Activated B cell treated with CpG ODN at 0.5 μM for 24 hours (primary cell): ENCODE data around the gene DLGAP1. TPM values are rescaled to one million over a fixed set of nuclear protein-coding genes. Genes with fewer than 3 reads are reported as not detected.

ENCODE experiments used
- ATAC-seq: fragments of 200-7000 bp; cut with Tn5 transposase; one replicate; pipeline ENCODE4 v1.10.0; 2021; ENCODE audit warnings: low read depth, mild to moderate bottlenecking, moderate library complexity
- CTCF ChIA-PET: fragments of 350-600 bp; sonication (Branson Sonifier 250); formaldehyde crosslinking; loops from one replicate; lab custom pipeline; 2021; ENCODE audit warnings: antibody characterized with exemption; lab: Charles Lee
- POLR2A ChIA-PET: fragments of 350-600 bp; sonication (Branson Sonifier 250); formaldehyde crosslinking; loops from one replicate; lab custom pipeline; 2021; ENCODE audit warnings: antibody characterized with exemption; lab: Charles Lee
- DNase-seq: peaks from one replicate; pipeline ENCODE4 v3.0.0; 2022
- H3K27ac Mint-ChIP-seq: one replicate; pipeline ENCODE4 v1.8.0; 2020; ENCODE audit warnings: mixed read lengths
- H3K27me3 Mint-ChIP-seq: one replicate; pipeline ENCODE4 v1.8.0; 2021; ENCODE audit warnings: mixed read lengths
- H3K36me3 Mint-ChIP-seq: one replicate; pipeline ENCODE4 v1.8.0; 2021; ENCODE audit warnings: low read depth, mixed read lengths
- H3K4me1 Mint-ChIP-seq: one replicate; pipeline ENCODE4 v1.8.0; 2021; ENCODE audit warnings: mixed read lengths
- H3K4me3 Mint-ChIP-seq: one replicate; pipeline ENCODE4 v1.8.0; 2020; ENCODE audit warnings: mild to moderate bottlenecking, mixed read lengths
- H3K9me3 Mint-ChIP-seq: one replicate; pipeline ENCODE4 v1.8.0; 2020; ENCODE audit warnings: mixed read lengths
- CTCF ChIP-seq: fragments of 200-600 bp; IDR thresholded peaks from one replicate; pipeline ENCODE4 v1.8.0; 2022; ENCODE audit warnings: antibody characterized with exemption, mild to moderate bottlenecking
- intact Hi-C: fragments of 100-400 bp; cut with micrococcal nuclease; formaldehyde crosslinking; loops from one replicate; pipeline ENCODE4 v1.15.1; 2024
- total RNA-seq: library from RNA; stranded (reverse); gene quantifications from 2 replicates; pipeline ENCODE4 v1.2.3, GENCODE V29; 2022

The DLGAP1 gene
- total RNA-seq, 1 donor from 2014 or later = 0.18 TPM

DNA sequence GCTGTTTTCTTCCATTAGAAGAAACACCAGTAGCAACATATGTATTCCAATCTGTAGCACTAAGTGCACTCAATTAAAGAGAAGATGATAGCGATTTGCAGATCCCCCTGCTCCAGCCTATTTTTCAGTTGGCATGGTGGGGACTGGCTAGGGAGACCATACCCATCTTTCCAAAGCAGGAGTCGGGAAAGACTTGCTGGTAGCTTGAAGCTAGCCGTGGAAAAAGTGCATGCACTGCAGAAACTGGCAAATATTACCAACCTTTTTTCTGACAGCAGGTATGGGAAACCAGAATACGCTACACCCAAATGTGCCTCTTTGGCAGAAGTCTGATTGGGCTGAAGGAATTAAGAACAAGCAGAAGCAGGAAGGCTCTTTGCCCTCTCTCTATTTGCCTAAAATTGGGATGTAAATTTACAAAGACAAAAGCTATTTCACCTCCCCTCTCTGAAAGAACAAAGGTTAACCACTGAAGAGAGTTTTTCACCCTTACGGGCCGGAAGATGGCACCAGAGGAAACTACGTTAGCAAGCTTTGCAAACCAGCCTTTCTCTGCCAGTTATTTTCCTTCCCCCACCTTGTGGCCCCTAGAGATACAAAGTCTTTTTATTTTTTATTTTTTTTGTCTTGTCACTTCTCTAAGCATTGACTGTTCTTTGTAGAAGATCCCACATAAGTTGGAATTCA lies 273.1 kb downstream of the DLGAP1 start:
- Mint-ChIP-seq H3K4me1 (no peaks in the 10 kb centered on the region), H3K36me3 (no peaks in the 10 kb centered on the region), H3K27ac (no peak overlapping the region), H3K4me3 (no peak overlapping the region), H3K9me3 (peaks cover 8% of the 10 kb centered on the region), H3K27me3 (no peaks in the 10 kb centered on the region)
- DNase-seq (no peak), ATAC-seq (no peak)
- ChIA-PET POLR2A (no interaction called here), CTCF (no interaction called here)
- intact Hi-C loops = no loop called here
- no peak for TF ChIP-seq CTCF

DNA sequence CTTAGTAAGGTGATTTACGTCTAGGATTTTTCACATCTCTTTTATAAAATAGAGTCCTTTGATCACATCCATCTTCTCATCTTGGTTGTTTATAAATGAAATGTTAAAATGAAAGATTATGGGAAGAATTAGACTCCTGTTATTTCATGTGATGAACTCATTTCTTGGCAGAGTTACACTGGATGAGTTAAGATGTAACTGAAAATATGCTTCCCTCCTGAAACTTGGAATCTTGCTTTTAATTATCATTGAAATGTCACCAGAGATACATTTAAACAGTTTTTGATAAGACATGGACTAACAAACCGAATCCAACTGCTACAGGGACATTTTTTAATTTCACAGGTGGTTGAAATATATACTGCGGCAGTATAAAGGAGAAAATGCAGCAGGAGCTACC lies 274.0 kb downstream of the DLGAP1 start:
- Mint-ChIP-seq H3K36me3 (no peaks in the 10 kb centered on the region), H3K4me1 (no peaks in the 10 kb centered on the region), H3K4me3 (no peak overlapping the region), H3K9me3 (peaks cover 6% of the 10 kb centered on the region), H3K27ac (no peak overlapping the region), H3K27me3 (no peaks in the 10 kb centered on the region)
- POLR2A ChIA-PET = no interaction called here
- ATAC-seq (no peak), DNase-seq (no peak)
- TF ChIP-seq CTCF = no peak
- CTCF ChIA-PET = no interaction called here
- intact Hi-C loops = no loop called here

GRCh38 chr18:4172196-4173100 lies 282.7 kb downstream of the DLGAP1 start:
- intact Hi-C loops = no loop called here
- POLR2A ChIA-PET = no interaction called here
- no peaks in the 10 kb centered on the region for H3K36me3 Mint-ChIP-seq
- no peak overlapping the region for H3K27ac Mint-ChIP-seq
- TF ChIP-seq CTCF = no peak
- CTCF ChIA-PET = no interaction called here
- H3K4me3 Mint-ChIP-seq = no peak overlapping the region
- ATAC-seq = no peak
- H3K27me3 Mint-ChIP-seq = no peaks in the 10 kb centered on the region
- no peaks in the 10 kb centered on the region for H3K4me1 Mint-ChIP-seq
- no peak for DNase-seq
- H3K9me3 Mint-ChIP-seq = peaks cover 11% of the 10 kb centered on the region

DNA sequence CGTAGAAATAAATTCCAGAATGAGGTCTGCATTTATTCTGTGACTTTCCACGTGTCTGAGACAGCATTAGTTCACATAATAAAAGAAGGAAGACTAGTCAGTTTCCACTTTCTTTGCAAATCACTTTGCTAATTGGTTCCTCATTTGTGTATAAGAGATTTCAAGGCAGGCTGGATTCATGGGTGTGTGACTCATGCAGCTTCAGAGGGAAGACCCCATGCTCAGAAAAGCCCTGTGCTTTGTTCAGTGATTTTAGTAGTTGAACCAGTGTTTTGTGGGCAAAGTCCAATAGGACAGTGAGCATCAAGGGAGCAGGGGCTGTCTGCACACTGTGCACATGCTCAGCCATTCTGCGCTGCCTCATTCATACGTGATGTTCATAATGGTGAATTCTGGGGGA lies 297.8 kb downstream of the DLGAP1 start:
- Mint-ChIP-seq H3K9me3 (peaks cover 6% of the 10 kb centered on the region), H3K27me3 (no peaks in the 10 kb centered on the region), H3K4me3 (no peak overlapping the region), H3K4me1 (no peaks in the 10 kb centered on the region), H3K36me3 (no peaks in the 10 kb centered on the region), H3K27ac (no peak overlapping the region)
- ATAC-seq (no peak), DNase-seq (no peak)
- intact Hi-C loops = no loop called here
- POLR2A ChIA-PET = no interaction called here
- CTCF ChIA-PET = no interaction called here
- no peak for TF ChIP-seq CTCF

- no peak overlapping the region for H3K4me3 Mint-ChIP-seq
- H3K27me3 Mint-ChIP-seq = no peaks in the 10 kb centered on the region
- ChIA-PET POLR2A (no interaction called here), CTCF (no interaction called here)
- intact Hi-C loops = no loop called here
- H3K4me1 Mint-ChIP-seq = no peaks in the 10 kb centered on the region
- H3K9me3 Mint-ChIP-seq = no peaks in the 10 kb centered on the region
- no peak for DNase-seq
- no peak for ATAC-seq
- H3K27ac Mint-ChIP-seq = no peak overlapping the region
- no peaks in the 10 kb centered on the region for H3K36me3 Mint-ChIP-seq
- no peak for TF ChIP-seq CTCF
Observed at GRCh38 chr18:4146797-4147196, 308.3 kb downstream of the DLGAP1 start.
